Measurements from ENCODE around the gene TGFB2.

- TF ChIP-seq EZH2 (IDR thresholded peaks at IDR 0.05; ENCODE audit: low read depth, unreplicated experiment) (no peak), ZNF114 (CRISPR knock-in tag; IDR thresholded peaks at IDR 0.05) (no peak), JUNB (IDR thresholded peaks at IDR 0.05; ENCODE audit: unreplicated experiment) (no peak), POLR2AphosphoS5 (IDR thresholded peaks at IDR 0.05; ENCODE audit: low read depth) (no peak), CTCF (conservative IDR thresholded peaks at IDR 0.05; ENCODE audit: low read depth in 2 of 2) (no peak), ZNF462 (CRISPR knock-in tag; IDR thresholded peaks at IDR 0.05) (no peak), CREB1 (CRISPR knock-in tag; IDR thresholded peaks at IDR 0.05; ENCODE audit: low read depth) (no peak), REST (IDR thresholded peaks at IDR 0.05; ENCODE audit: unreplicated experiment) (no peak), EZH2phosphoT487 (IDR thresholded peaks at IDR 0.05; ENCODE audit: unreplicated experiment) (no peak), NANOG (IDR thresholded peaks at IDR 0.05; ENCODE audit: borderline replicate concordance) (no peak), ZNF331 (CRISPR knock-in tag; IDR thresholded peaks at IDR 0.05; ENCODE audit: low read depth) (no peak), ETS1 (IDR thresholded peaks at IDR 0.05) (no peak)
Measured at GRCh38 chr1:218362418-218363076, 17.4 kb downstream of the TGFB2 start.

Measured in GM23338 (cell line).